Activated naive CD4-positive, alpha-beta T cell treated with anti-CD3 and anti-CD28 coated beads, Interleukin-2, amount 10 ng/mL, durations not matched to agents 7 days and 5 days (primary cell): ENCODE data around the gene CCDC68.
A peak's percentile ranks its signal among the peaks of the same experiment; 100 is the strongest.
"Not testable (repeated sequence)": the region's sequence is repeated elsewhere in the genome, so short reads cannot be mapped to it uniquely, and the experiment has no call there.

Experiments
- CTCF ChIA-PET: fragments of 350-600 bp; sonication (Branson Sonifier 250); formaldehyde crosslinking; loops from one replicate; lab custom pipeline; 2021; ENCODE audit warnings: antibody characterized with exemption; lab: Charles Lee
- DNase-seq: peaks from one replicate; pipeline ENCODE4 v3.0.0-alpha.2; 2020
- H3K27ac Mint-ChIP-seq: one replicate; pipeline ENCODE4 v1.8.0; 2021; ENCODE audit warnings: mild to moderate bottlenecking, moderate library complexity, mixed read lengths
- H3K27me3 Mint-ChIP-seq: one replicate; pipeline ENCODE4 v1.8.0; 2021; ENCODE audit warnings: mild to moderate bottlenecking, mixed read lengths
- H3K36me3 Mint-ChIP-seq: one replicate; pipeline ENCODE4 v1.8.0; 2021; ENCODE audit warnings: mixed read lengths
- H3K4me1 Mint-ChIP-seq: one replicate; pipeline ENCODE4 v1.8.0; 2021; ENCODE audit warnings: mixed read lengths
- H3K4me3 Mint-ChIP-seq: one replicate; pipeline ENCODE4 v1.8.0; 2021; ENCODE audit warnings: mild to moderate bottlenecking, moderate library complexity, mixed read lengths
- H3K9me3 Mint-ChIP-seq: one replicate; pipeline ENCODE4 v1.8.0; 2021; ENCODE audit warnings: mixed read lengths

The CCDC68 gene

GRCh38 chr18:54975598-54975997 lies 16.3 kb upstream of the CCDC68 start:
- Mint-ChIP-seq H3K4me1 (no peaks in the 10 kb centered on the region), H3K4me3 (no peak overlapping the region), H3K27me3 (no peaks in the 10 kb centered on the region), H3K27ac (no peak overlapping the region), H3K36me3 (no peaks in the 10 kb centered on the region), H3K9me3 (no peaks in the 10 kb centered on the region)
- CTCF ChIA-PET = interaction anchor here (0.6 to 1.1 kb wide), 3 partner anchors 8 to 822 kb away, joined by 3 read pairs; no protein-coding TSS in a partner anchor
- DNase-seq = no peak

DNA sequence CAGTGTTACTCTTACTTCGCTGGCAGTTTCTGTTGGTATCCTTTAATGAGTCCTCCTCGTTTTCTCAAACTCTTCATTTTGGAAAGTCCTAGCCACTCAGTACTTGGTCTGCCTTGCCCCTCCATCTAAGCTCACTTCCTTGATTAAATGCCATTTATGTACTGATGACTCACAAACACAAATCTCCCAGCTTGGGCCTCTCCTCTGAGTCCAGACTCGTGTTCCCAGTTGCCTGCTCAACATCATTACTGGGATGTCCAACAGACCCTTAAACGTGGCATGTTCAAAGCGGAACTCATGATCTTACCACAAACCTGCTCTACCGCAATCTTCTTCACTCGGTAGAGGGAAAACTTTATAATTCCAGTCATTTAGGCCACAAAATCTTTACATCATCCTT lies 13.8 kb upstream of the CCDC68 start:
- H3K27ac Mint-ChIP-seq = no peak overlapping the region
- no peaks in the 10 kb centered on the region for H3K4me1 Mint-ChIP-seq
- CTCF ChIA-PET = no interaction called here
- H3K4me3 Mint-ChIP-seq = no peak overlapping the region
- DNase-seq = no peak
- H3K9me3 Mint-ChIP-seq = no peaks in the 10 kb centered on the region
- no peaks in the 10 kb centered on the region for H3K27me3 Mint-ChIP-seq
- no peaks in the 10 kb centered on the region for H3K36me3 Mint-ChIP-seq

DNA sequence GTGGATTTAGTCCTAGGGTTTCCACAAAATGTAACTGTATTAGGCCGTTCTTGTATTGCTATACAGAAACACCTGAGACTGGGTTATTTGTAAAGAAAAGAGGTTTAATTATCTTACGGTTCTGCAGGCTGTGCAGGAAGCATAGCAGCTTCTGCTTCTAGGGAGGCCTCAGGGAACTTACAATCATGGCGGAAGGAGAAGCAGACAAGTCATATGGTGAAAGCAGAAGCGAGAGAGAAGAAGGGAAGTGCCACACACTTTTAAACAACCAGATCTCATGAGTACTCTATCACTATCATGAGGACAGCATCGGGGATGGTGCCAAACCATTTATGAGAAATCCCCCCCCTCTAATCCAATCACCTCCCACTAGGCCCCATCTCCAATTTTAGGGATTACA lies 9.5 kb upstream of the CCDC68 start:
- peaks cover 4% of the 10 kb centered on the region for H3K9me3 Mint-ChIP-seq

DNA sequence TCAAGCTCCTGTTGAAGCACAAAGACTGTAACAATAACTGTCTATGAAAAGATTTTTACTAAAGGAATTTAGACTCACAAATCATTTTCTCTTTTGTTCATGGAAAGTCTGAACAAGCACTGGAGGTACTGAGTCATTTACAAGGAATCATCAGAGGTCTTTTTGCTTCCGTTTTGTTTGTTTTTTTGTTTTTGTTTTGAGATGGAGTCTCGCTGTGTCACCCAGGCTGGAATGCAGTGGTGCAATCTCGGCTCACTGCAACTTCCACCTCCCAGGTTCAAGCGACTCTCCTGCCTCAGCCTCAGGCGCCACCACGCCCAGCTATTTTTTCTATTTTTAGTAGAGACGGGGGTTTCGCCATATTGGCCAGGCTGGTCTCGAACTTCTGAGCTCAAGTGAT lies 9.0 kb upstream of the CCDC68 start:
- H3K4me3 Mint-ChIP-seq, DNase-seq, H3K36me3 Mint-ChIP-seq, H3K27me3 Mint-ChIP-seq, H3K4me1 Mint-ChIP-seq, H3K27ac Mint-ChIP-seq, CTCF ChIA-PET, H3K9me3 Mint-ChIP-seq: not testable (repeated sequence)

More for the DNA sequence above, 9.5 kb upstream of the CCDC68 start:
- Mint-ChIP-seq H3K27ac (no peak overlapping the region), H3K4me1 (no peaks in the 10 kb centered on the region), H3K4me3 (no peak overlapping the region), H3K27me3 (peaks cover 3% of the 10 kb centered on the region), H3K36me3 (no peaks in the 10 kb centered on the region)
- no peak for DNase-seq
- CTCF ChIA-PET = no interaction called here

GRCh38 chr18:54967786-54968185 lies 8.5 kb upstream of the CCDC68 start:
- H3K4me1 Mint-ChIP-seq = no peaks in the 10 kb centered on the region
- no peaks in the 10 kb centered on the region for H3K36me3 Mint-ChIP-seq
- peaks cover 4% of the 10 kb centered on the region for H3K9me3 Mint-ChIP-seq
- H3K27me3 Mint-ChIP-seq = peaks cover 3% of the 10 kb centered on the region
- DNase-seq = no peak
- H3K27ac Mint-ChIP-seq = no peak overlapping the region
- CTCF ChIA-PET = no interaction called here
- H3K4me3 Mint-ChIP-seq = no peak overlapping the region

GRCh38 chr18:54964741-54965140 lies 5.5 kb upstream of the CCDC68 start:
- DNase-seq = no peak
- Mint-ChIP-seq H3K27me3 (peaks cover 19% of the 10 kb centered on the region), H3K4me1 (no peaks in the 10 kb centered on the region), H3K36me3 (no peaks in the 10 kb centered on the region), H3K9me3 (peaks cover 4% of the 10 kb centered on the region), H3K27ac (no peak overlapping the region), H3K4me3 (no peak overlapping the region)
- CTCF ChIA-PET = no interaction called here

DNA sequence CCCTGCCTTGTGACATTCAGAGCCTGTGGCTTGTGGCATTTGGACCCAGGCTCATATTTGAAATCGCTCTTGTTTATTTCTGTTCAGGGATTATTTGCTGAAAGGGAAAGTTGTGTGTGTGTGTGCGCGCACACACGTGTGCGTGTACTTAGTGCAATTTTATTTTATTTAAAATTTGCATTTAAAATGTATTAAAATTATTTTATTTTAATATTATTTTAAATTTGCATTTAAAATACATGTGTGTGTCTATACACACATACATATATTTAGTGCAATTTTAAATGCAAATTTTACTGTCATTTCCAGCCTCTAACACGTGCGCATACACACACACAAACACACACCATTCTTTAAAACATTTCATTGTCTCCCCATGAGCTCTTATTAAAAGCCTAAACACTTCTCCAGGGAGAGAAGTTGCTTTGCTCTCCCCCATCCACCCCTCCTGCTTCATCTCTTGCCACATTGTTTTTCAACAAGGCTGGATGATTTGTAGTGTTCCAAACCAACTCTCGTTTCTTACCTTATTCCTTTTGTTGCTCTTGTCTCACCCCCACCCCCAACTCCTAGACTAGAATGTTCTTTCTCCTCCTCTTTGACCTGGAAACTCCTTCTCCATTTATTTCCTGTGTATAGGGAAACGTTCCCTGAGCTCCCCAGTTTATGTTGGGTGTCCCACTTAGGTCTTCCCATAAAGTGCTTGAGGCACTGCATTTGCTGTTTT lies 3.8 kb upstream of the CCDC68 start:
- H3K36me3 Mint-ChIP-seq = no peaks in the 10 kb centered on the region
- DNase-seq = no peak
- CTCF ChIA-PET = interaction anchor here (0.9 kb wide), 1 partner anchor 284 kb away, joined by 3 read pairs; no protein-coding TSS in a partner anchor
- H3K27ac Mint-ChIP-seq = no peak overlapping the region
- peaks cover 35% of the 10 kb centered on the region for H3K27me3 Mint-ChIP-seq
- peaks cover 4% of the 10 kb centered on the region for H3K9me3 Mint-ChIP-seq
- H3K4me3 Mint-ChIP-seq = no peak overlapping the region
- no peaks in the 10 kb centered on the region for H3K4me1 Mint-ChIP-seq

DNA sequence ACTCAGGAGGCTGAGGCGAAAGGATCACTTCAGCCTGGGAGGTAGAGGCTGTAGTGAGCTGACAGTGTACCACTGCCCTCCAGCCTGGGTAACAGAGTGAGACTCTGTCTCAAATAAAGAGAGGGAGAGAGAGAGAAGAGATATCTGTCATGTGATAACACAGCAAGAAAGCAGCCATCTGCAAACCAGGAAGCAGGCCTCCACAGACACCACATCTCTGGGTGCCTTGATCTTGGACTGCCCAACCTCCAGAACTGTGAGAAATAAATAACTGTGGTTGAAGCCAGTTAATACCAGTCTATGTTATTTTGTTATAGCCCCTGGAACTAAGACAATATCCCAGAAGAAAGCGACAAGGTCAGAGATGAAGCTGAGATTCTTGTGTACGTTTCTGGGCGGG lies 2.6 kb upstream of the CCDC68 start:
- Mint-ChIP-seq H3K4me3 (no peak overlapping the region), H3K27ac (no peak overlapping the region), H3K27me3 (peaks cover 44% of the 10 kb centered on the region), H3K36me3 (no peaks in the 10 kb centered on the region), H3K9me3 (no peaks in the 10 kb centered on the region), H3K4me1 (no peaks in the 10 kb centered on the region)
- CTCF ChIA-PET = interaction anchor here (0.9 kb wide), 1 partner anchor 282 kb away, joined by 3 read pairs; no protein-coding TSS in a partner anchor
- no peak for DNase-seq

DNA sequence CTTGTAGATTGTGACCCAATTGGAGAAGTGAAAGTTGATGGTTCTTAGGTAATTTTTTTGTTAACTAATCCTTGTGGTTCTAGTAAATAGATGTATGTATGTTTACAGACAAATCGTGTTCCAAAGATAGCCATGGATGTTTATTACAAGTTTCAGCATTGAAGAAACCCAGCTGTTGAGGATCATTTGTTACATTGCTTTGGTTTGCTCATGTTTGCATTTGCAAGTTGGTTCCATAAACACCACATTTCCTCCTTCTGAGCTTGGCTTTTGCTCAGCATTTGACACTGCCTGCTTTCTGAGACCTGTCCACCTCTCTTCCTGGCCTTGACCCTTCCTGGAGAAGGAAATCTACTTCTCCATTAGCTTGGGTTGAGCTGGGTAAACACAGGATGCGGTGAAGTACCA lies 1.8 kb upstream of the CCDC68 start:
- Mint-ChIP-seq H3K4me3 (no peak overlapping the region), H3K27ac (no peak overlapping the region), H3K36me3 (no peaks in the 10 kb centered on the region), H3K9me3 (no peaks in the 10 kb centered on the region), H3K27me3 (peaks cover 45% of the 10 kb centered on the region), H3K4me1 (no peaks in the 10 kb centered on the region)
- DNase-seq = no peak
- CTCF ChIA-PET = no interaction called here

- H3K4me3 Mint-ChIP-seq = no peak overlapping the region
Observed at GRCh38 chr18:54960197-54960596, 936 bp upstream of the CCDC68 start.

GRCh38 chr18:54957996-54958395 lies 1.3 kb downstream of the CCDC68 start:
- no peaks in the 10 kb centered on the region for H3K36me3 Mint-ChIP-seq
- no peak overlapping the region for H3K27ac Mint-ChIP-seq
- no peaks in the 10 kb centered on the region for H3K9me3 Mint-ChIP-seq
- H3K4me1 Mint-ChIP-seq = no peaks in the 10 kb centered on the region
- no peak overlapping the region for H3K4me3 Mint-ChIP-seq
- H3K27me3 Mint-ChIP-seq = peaks cover 60% of the 10 kb centered on the region
- DNase-seq = no peak
- CTCF ChIA-PET = no interaction called here

More at GRCh38 chr18:54960197-54960596, 936 bp upstream of the CCDC68 start:
- CTCF ChIA-PET = no interaction called here
- Mint-ChIP-seq H3K27me3 (peaks cover 54% of the 10 kb centered on the region), H3K9me3 (no peaks in the 10 kb centered on the region), H3K4me1 (no peaks in the 10 kb centered on the region), H3K36me3 (no peaks in the 10 kb centered on the region), H3K27ac (no peak overlapping the region)
- DNase-seq = no peak

GRCh38 chr18:54957296-54957832 lies 1.9 kb downstream of the CCDC68 start:
- no peak overlapping the region for H3K27ac Mint-ChIP-seq
- H3K9me3 Mint-ChIP-seq = no peaks in the 10 kb centered on the region
- no peaks in the 10 kb centered on the region for H3K36me3 Mint-ChIP-seq
- H3K4me3 Mint-ChIP-seq = no peak overlapping the region
- H3K27me3 Mint-ChIP-seq = peaks cover 60% of the 10 kb centered on the region
- no peak for DNase-seq
- H3K4me1 Mint-ChIP-seq = no peaks in the 10 kb centered on the region
- CTCF ChIA-PET = no interaction called here

DNA sequence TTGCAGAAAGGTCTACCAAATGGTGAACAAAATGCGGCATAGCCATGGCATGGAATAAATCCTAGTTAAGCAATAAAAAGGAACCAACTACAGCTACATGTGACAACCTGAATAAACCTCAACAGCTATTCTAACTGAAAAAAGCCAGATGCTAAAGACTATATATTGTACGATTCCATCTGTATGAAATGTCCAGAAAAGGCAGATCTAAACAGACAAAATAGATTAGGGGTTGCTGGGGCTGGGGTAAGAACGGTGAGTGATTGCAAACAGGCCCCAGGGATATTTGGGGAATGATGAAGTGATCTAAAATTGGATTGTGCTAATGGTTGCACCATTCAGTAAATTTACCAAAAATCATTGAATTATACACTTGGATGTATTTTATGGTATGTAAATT lies 2.8 kb downstream of the CCDC68 start:
- no peak for DNase-seq
- H3K4me3 Mint-ChIP-seq = no peak overlapping the region
- peaks cover 60% of the 10 kb centered on the region for H3K27me3 Mint-ChIP-seq
- H3K27ac Mint-ChIP-seq = no peak overlapping the region
- H3K36me3 Mint-ChIP-seq = no peaks in the 10 kb centered on the region
- CTCF ChIA-PET = no interaction called here
- H3K4me1 Mint-ChIP-seq = no peaks in the 10 kb centered on the region
- no peaks in the 10 kb centered on the region for H3K9me3 Mint-ChIP-seq

DNA sequence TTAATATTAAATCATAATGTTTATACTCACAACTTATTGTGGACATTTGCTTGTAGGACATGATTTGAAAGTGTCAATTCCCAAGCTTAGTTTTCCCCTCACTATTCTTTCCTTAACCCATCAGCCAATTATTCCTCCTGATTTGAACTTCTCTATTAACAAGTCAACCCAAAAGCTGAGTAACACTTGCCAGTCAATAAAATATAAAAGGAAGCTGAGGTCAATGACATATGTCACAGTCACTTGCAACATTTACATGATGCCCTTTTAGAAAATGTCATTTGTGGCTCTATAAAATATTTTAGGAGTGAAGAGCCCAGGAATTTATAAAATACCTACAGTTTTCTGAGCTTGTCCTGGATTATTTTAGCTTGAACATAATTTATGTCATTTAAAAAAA lies 7.2 kb downstream of the CCDC68 start:
- no peak for DNase-seq
- Mint-ChIP-seq H3K4me3 (no peak overlapping the region), H3K4me1 (peaks cover 2% of the 10 kb centered on the region), H3K9me3 (no peaks in the 10 kb centered on the region), H3K36me3 (no peaks in the 10 kb centered on the region), H3K27ac (no peak overlapping the region), H3K27me3 (peaks cover 41% of the 10 kb centered on the region)
- CTCF ChIA-PET = interaction anchor here (3.8 kb wide), 1 partner anchor 273 kb away, joined by 25 read pairs; no protein-coding TSS in a partner anchor

DNA sequence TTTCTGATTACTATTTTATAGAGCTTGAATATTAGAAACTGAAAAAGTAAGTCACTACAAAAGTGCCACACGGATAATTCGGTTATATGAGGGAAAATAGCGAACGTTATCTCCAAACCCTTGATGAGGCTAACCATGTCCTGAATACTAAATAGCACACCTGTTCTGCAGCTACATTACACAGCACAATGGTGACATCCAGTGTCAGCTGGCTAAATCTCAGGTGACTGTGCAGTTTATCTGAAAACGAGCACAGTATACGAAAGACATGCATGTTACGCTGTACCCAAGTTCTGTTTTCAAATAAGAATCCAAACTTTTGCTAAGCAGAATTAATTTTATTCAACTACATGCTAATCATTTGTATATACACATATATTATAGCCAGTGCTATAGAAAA lies 9.0 kb downstream of the CCDC68 start:
- Mint-ChIP-seq H3K9me3 (no peaks in the 10 kb centered on the region), H3K27me3 (peaks cover 28% of the 10 kb centered on the region), H3K27ac (no peak overlapping the region), H3K36me3 (no peaks in the 10 kb centered on the region), H3K4me3 (no peak overlapping the region), H3K4me1 (peaks cover 19% of the 10 kb centered on the region)
- CTCF ChIA-PET = interaction anchor here (0.9 to 3.8 kb wide), 6 partner anchors 10 to 506 kb away, joined by 3 to 25 read pairs (median 4); no protein-coding TSS in a partner anchor
- DNase-seq = peak; percentile 41
